Fibroblast of lung (primary cell): ENCODE data around the gene ATP4A. TPM values are rescaled to one million over a fixed set of nuclear protein-coding genes. Genes with fewer than 3 reads are reported as not detected.

Experiments used
- DNase-seq, 2 donors: peaks; one replicate each; pipeline versions ENCODE4 v3.0.0 to v3.0.0-alpha.2; 2010; ENCODE audit warnings: low read depth in 2 of 2
- H2AFZ ChIP-seq: 2 replicates; pipeline ENCODE4 v1.5.1; 2012; ENCODE audit warnings: low read length, control low read depth, inconsistent platforms
- H3K27ac ChIP-seq: 2 replicates; pipeline ENCODE4 v1.5.1; 2011; ENCODE audit warnings: low read length, control low read depth; ENCODE audit not compliant: insufficient read depth
- H3K27me3 ChIP-seq: 2 replicates; pipeline ENCODE4 v1.5.1; 2011; ENCODE audit warnings: mild to moderate bottlenecking, low read length; ENCODE audit not compliant: control insufficient read depth, insufficient read depth
- H3K36me3 ChIP-seq: 2 replicates; pipeline ENCODE4 v1.5.1; 2011; ENCODE audit warnings: low read length; ENCODE audit not compliant: control insufficient read depth, insufficient read depth
- H3K4me1 ChIP-seq: 2 replicates; pipeline ENCODE4 v1.5.1; 2011; ENCODE audit warnings: low read length; ENCODE audit not compliant: control insufficient read depth, insufficient read depth; ENCODE audit errors: extremely low read depth
- H3K4me2 ChIP-seq: 2 replicates; pipeline ENCODE4 v1.5.1; 2011; ENCODE audit warnings: low read length, control low read depth; ENCODE audit not compliant: insufficient read depth; ENCODE audit errors: extremely low read depth
- H3K4me3 ChIP-seq, 4 experiments: fragments of 200-600 bp in 1 of 4; sonication (generic) in 1 of 4; replicated peaks in 1 of 4; 2 replicates each; pipeline ENCODE4 v1.5.1; 2011 to 2016; ENCODE audit warnings: low read length in 4 of 4, low read depth in 3 of 4, mild to moderate bottlenecking in 3 of 4, control low read depth in 2 of 4, inconsistent platforms in 1 of 4, mixed read lengths in 1 of 4; ENCODE audit not compliant: insufficient read depth in 1 of 4; ENCODE audit errors: control extremely low read depth in 1 of 4
- H3K79me2 ChIP-seq: 2 replicates; pipeline ENCODE4 v1.5.1; 2012; ENCODE audit warnings: mild to moderate bottlenecking, low read length, inconsistent platforms; ENCODE audit not compliant: control insufficient read depth, insufficient read depth
- H3K9ac ChIP-seq: 2 replicates; pipeline ENCODE4 v1.5.1; 2011; ENCODE audit warnings: mild to moderate bottlenecking, low read length, control low read depth; ENCODE audit not compliant: insufficient read depth
- H3K9me3 ChIP-seq: 2 replicates; pipeline ENCODE4 v1.5.1; 2012; ENCODE audit warnings: low read depth, low read length; ENCODE audit not compliant: control insufficient read depth, insufficient read depth
- H4K20me1 ChIP-seq: 2 replicates; pipeline ENCODE4 v1.5.1; 2011; ENCODE audit warnings: low read length; ENCODE audit not compliant: control insufficient read depth, insufficient read depth; ENCODE audit errors: extremely low read depth
- CTCF ChIP-seq, 2 donors: IDR thresholded peaks in 1 of 2; conservative IDR thresholded peaks in 1 of 2; 1 replicate in 1 of 2; 2 replicates in 1 of 2; pipeline ENCODE4 v1.5.1; 2011 to 2012; ENCODE audit warnings: low read length in 2 of 2, control low read depth in 1 of 2, inconsistent platforms in 1 of 2, low read depth in 1 of 2, mild to moderate bottlenecking in 1 of 2
- EZH2 ChIP-seq: IDR thresholded peaks from 2 replicates; pipeline ENCODE4 v1.5.1; 2012; ENCODE audit warnings: low read length, control low read depth, mild to moderate bottlenecking; ENCODE audit errors: missing control alignments
- polyA plus RNA-seq, 2 donors: library from polyadenylated mRNA; depleted of rRNA in 1 of 2; stranded (reverse) in 1 of 2; unstranded in 1 of 2; fragments of >200 nt; gene quantifications; 2 replicates each; pipeline ENCODE4 v1.2.1, GENCODE V29; 2011 to 2012; ENCODE audit warnings: missing spikeins in 1 of 2
- total RNA-seq: library from RNA; depleted of rRNA; stranded (reverse); fragments of >200 nt; gene quantifications from 2 replicates; pipeline ENCODE4 v1.2.1, GENCODE V29; 2014

Gene ATP4A
- total and polyA plus RNA-seq, 2 donors (not counting 1 experiment from before 2014, with no cell fraction given), result not detected

DNA sequence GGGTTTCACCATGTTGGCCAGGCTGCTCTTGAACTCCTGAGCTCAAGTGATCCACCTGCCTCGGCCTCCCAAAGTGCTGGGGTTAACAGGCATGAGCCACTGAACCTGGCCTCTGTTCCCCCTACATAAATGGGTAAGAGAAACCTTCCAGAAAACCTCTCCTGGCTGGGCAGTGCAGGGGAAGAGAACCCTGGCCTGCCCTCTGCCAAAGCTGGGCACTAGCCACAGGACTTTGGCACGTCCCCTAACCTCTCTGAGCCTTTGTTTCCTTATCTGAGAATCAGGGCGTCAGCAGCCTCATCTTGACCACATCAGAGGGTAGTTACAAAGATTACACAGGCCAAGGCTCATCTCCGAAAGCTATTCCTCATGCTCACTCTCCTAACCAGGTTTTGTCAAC, 37.6 kb downstream of the ATP4A start:
- Histone ChIP-seq H3K27me3 (no peaks in the 10 kb centered on the region), H3K9ac (no peak overlapping the region), H3K9me3 (no peaks in the 10 kb centered on the region), H3K79me2 (no peaks in the 10 kb centered on the region), H3K27ac (no peak overlapping the region), H3K4me3 (no peak overlapping the region), H2AFZ (no peak overlapping the region), H3K36me3 (no peaks in the 10 kb centered on the region), H3K4me1 (peaks cover 4% of the 10 kb centered on the region), H3K4me2 (no peak overlapping the region), H4K20me1 (no peaks in the 10 kb centered on the region)
- TF ChIP-seq CTCF (conservative IDR thresholded peaks at IDR 0.05 in 1 of 2, IDR thresholded peaks at IDR 0.05 in 1 of 2; ENCODE audit: low read depth in 1 of 2, low read length in 2 of 2) (no peak), EZH2 (no peak)
- no peak for DNase-seq

- TF ChIP-seq EZH2 (no peak), CTCF (conservative IDR thresholded peaks at IDR 0.05 in 1 of 2, IDR thresholded peaks at IDR 0.05 in 1 of 2; ENCODE audit: low read depth in 1 of 2, low read length in 2 of 2) (no peak)
- H3K4me2 ChIP-seq, result no peak overlapping the region
- no peaks in the 10 kb centered on the region for H3K27me3 ChIP-seq
- no peaks in the 10 kb centered on the region for H3K36me3 ChIP-seq
- no peaks in the 10 kb centered on the region for H3K79me2 ChIP-seq
- no peak overlapping the region for H3K9ac ChIP-seq
- no peak overlapping the region for H2AFZ ChIP-seq
- H4K20me1 ChIP-seq, result no peaks in the 10 kb centered on the region
- peaks cover 4% of the 10 kb centered on the region for H3K4me1 ChIP-seq
- no peak for DNase-seq
- H3K27ac ChIP-seq, result no peak overlapping the region
- H3K4me3 ChIP-seq, result no peak overlapping the region
- H3K9me3 ChIP-seq, result no peaks in the 10 kb centered on the region
These were observed 39.1 kb downstream of the ATP4A start for GRCh38 chr19:35524181-35524837.

DNA sequence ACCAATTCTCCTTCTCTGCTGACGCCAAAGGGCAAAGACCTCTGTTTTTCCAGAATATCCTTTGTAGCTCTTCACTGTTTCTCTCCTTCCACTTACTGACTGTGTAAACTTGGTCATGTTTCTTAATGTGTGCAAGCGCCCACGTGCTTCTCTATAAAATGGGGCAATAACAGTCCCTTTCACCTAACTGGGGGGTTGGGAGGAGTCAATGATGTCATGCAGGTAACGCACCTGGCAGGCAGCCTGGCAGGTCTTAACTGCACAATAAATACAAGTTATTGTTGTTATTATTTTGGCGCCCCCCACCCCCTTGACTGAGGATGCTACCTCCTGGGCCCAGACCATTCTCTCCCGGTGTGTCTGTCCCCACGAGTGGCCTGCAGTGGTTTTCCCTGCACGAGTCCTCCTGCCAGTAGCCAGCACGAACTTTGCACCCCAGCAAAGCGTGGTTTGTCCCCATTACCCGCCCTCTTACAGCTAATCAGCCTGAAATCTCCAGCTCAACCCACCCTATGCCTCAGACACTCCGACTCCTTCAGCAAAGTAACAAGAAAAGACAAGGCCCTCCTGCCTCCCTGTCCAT, 40.6 kb downstream of the ATP4A start:
- Histone ChIP-seq H3K27ac (no peak overlapping the region), H3K4me2 (no peak overlapping the region), H3K27me3 (no peaks in the 10 kb centered on the region), H3K9ac (no peak overlapping the region), H3K36me3 (no peaks in the 10 kb centered on the region), H3K79me2 (no peaks in the 10 kb centered on the region), H3K4me1 (peaks cover 6% of the 10 kb centered on the region), H3K9me3 (no peaks in the 10 kb centered on the region), H2AFZ (no peak overlapping the region), H3K4me3 (no peak overlapping the region), H4K20me1 (no peaks in the 10 kb centered on the region)
- no peak for DNase-seq
- TF ChIP-seq EZH2 (no peak), CTCF (conservative IDR thresholded peaks at IDR 0.05 in 1 of 2, IDR thresholded peaks at IDR 0.05 in 1 of 2; ENCODE audit: low read depth in 1 of 2, low read length in 2 of 2) (no peak)
